ENCODE results near the gene TRIM52. TPM values are rescaled to one million over a fixed set of nuclear protein-coding genes. Genes with fewer than 3 reads are reported as not detected.
A peak's percentile ranks its signal among the peaks of the same experiment; 100 is the strongest.

The TRIM52 gene
- total and polyA plus RNA-seq, 9 of the 15 experiments (the other 6 are each of a cell fraction or from before 2014, with no cell fraction given): 3.3 to 21.9 (median 13.5) TPM

GRCh38 chr5:181221792-181222629, 38.9 kb downstream of the TRIM52 start (continued):
- no peak for TF ChIP-seq EZH2 (IDR thresholded peaks at IDR 0.05; ENCODE audit: borderline replicate concordance, low read depth, low read length)
- TF ChIP-seq ZNF583 (CRISPR knock-in tag; IDR thresholded peaks at IDR 0.05): no peak
- TF ChIP-seq HDAC6 (IDR thresholded peaks at IDR 0.05; ENCODE audit: low read depth, low read length): peak; percentile 78; the same call in 1 of the 2 replicates
- no peak for TF ChIP-seq ZNF512 (tag; IDR thresholded peaks at IDR 0.05)
- peak; percentile 84 for TF ChIP-seq ZKSCAN1 (IDR thresholded peaks at IDR 0.05; ENCODE audit: low read depth, low read length)
- TF ChIP-seq MEF2A (IDR thresholded peaks at IDR 0.05; ENCODE audit: control insufficient read depth, low read depth, low read length): peak; percentile 34; the same call in 1 of the 2 replicates
- peak; percentile 80 for TF ChIP-seq CTBP1 (IDR thresholded peaks at IDR 0.05; ENCODE audit: borderline replicate concordance)
- no peak for TF ChIP-seq CCAR2 (IDR thresholded peaks at IDR 0.05; ENCODE audit: low read depth, low read length)
- TF ChIP-seq ZNF12 (CRISPR knock-in tag; IDR thresholded peaks at IDR 0.05): 0 out of 2 replicates have a peak, but pooled peaks have one; percentile 41
- peak; percentile 84 for TF ChIP-seq ZKSCAN8 (CRISPR knock-in tag; IDR thresholded peaks at IDR 0.05)
- 0 out of 2 replicates have a peak, but pooled peaks have one; percentile 11 for TF ChIP-seq MAFK (IDR thresholded peaks at IDR 0.05; ENCODE audit: low read length)
- TF ChIP-seq MEIS2 (IDR thresholded peaks at IDR 0.05; ENCODE audit: partially characterized antibody): no peak
- no peak for TF ChIP-seq ZNF224 (CRISPR knock-in tag; IDR thresholded peaks at IDR 0.05)
- peak; percentile 1; the same call in 1 of the 2 replicates for TF ChIP-seq CBFA2T3 (IDR thresholded peaks at IDR 0.05)
- peak; percentile 64 for TF ChIP-seq ZNF431 (CRISPR knock-in tag; IDR thresholded peaks at IDR 0.05)
- no peak for TF ChIP-seq RREB1 (CRISPR knock-in tag; IDR thresholded peaks at IDR 0.05)
- peak in 1 of 2 experiments; percentile 41; a peak in 2 of 3 replicates for TF ChIP-seq CBX3 (IDR thresholded peaks at IDR 0.05; ENCODE audit: borderline replicate concordance in 1 of 2, low read length in 2 of 2)
- TF ChIP-seq PREB (CRISPR knock-in tag; IDR thresholded peaks at IDR 0.05): 0 out of 2 replicates have a peak, but pooled peaks have one; percentile 18
- TF ChIP-seq ZNF174 (CRISPR knock-in tag; IDR thresholded peaks at IDR 0.05): no peak
- peak; percentile 73 for TF ChIP-seq EP300 (IDR thresholded peaks at IDR 0.05; ENCODE audit: low read length)
- peak; percentile 68 to 91; a peak in 3 of 4 replicates for TF ChIP-seq ARNT (IDR thresholded peaks at IDR 0.05)
